Endothelial cell of umbilical vein (primary cell): Measurements from ENCODE around the gene STYK1. TPM values are rescaled to one million over a fixed set of nuclear protein-coding genes. Genes with fewer than 3 reads are reported as not detected.

Source experiments
- BruUV-seq: library from RNA; stranded (reverse); fragments of 400-500 nt; replicated peaks from 2 replicates; lab custom pipeline; 2021; lab: Mats Ljungman, UMichigan
- CTCF ChIA-PET: fragments of 300-600, 350-600 bp; sonication (Branson Sonifier 250); formaldehyde crosslinking; loops from one replicate; lab custom pipeline; 2021; ENCODE audit warnings: antibody characterized with exemption, inconsistent platforms; lab: Charles Lee
- POLR2A ChIA-PET: fragments of 300-600, 350-600 bp; sonication (Branson Sonifier 250); formaldehyde crosslinking; loops from one replicate; lab custom pipeline; 2021; ENCODE audit warnings: antibody characterized with exemption, inconsistent platforms; lab: Charles Lee
- DNase-seq: peaks from one replicate; pipeline ENCODE4 v3.0.0-alpha.2; 2011; ENCODE audit warnings: low read depth, low spot score
- FAIRE-seq: peaks from 2 replicates; lab custom pipeline; 2011; peaks lifted over from hg19 to GRCh38; lab: Jason Lieb, UNC
- H2AFZ ChIP-seq: 2 replicates; pipeline ENCODE4 v1.6.0; 2012; ENCODE audit warnings: low read depth, low read length, control low read depth, inconsistent platforms
- H3K27ac ChIP-seq: 2 replicates; pipeline ENCODE4 v1.5.1; 2011; ENCODE audit warnings: low read depth, mild to moderate bottlenecking, control low read depth, low read length, moderate library complexity; ENCODE audit not compliant: insufficient read depth
- H3K27me3 ChIP-seq, 2 experiments: 2 replicates each; pipeline versions ENCODE4 v1.6.0 to v1.6.1; 2011; ENCODE audit warnings: low read length in 2 of 2, mixed read lengths in 1 of 2; ENCODE audit not compliant: control insufficient read depth in 2 of 2, insufficient read depth in 2 of 2
- H3K36me3 ChIP-seq, 2 experiments: 2 replicates in 1 of 2; 3 replicates in 1 of 2; pipeline ENCODE4 v1.5.1; 2011; ENCODE audit warnings: low read length in 2 of 2, mild to moderate bottlenecking in 1 of 2, moderate library complexity in 1 of 2; ENCODE audit not compliant: control insufficient read depth in 2 of 2, insufficient read depth in 2 of 2; ENCODE audit errors: extremely low read depth in 1 of 2
- H3K4me1 ChIP-seq: 3 replicates; pipeline ENCODE4 v1.5.1; 2011; ENCODE audit warnings: mild to moderate bottlenecking, low read length; ENCODE audit not compliant: control insufficient read depth, insufficient read depth; ENCODE audit errors: extremely low read depth
- H3K4me2 ChIP-seq: 2 replicates; pipeline ENCODE4 v1.6.1; 2011; ENCODE audit warnings: low read length, control low read depth, mixed read lengths; ENCODE audit not compliant: insufficient read depth
- H3K4me3 ChIP-seq, 3 experiments: fragments of 200-600 bp in 1 of 3; sonication (generic), shearing (Covaris generic) in 1 of 3; replicated peaks in 1 of 3; 2 replicates each; pipeline ENCODE4 v1.5.1; 2011 to 2016; ENCODE audit warnings: control low read depth in 3 of 3, low read length in 3 of 3, mild to moderate bottlenecking in 2 of 3, inconsistent platforms in 1 of 3, low read depth in 1 of 3, moderate library complexity in 1 of 3; ENCODE audit not compliant: insufficient read depth in 1 of 3
- H3K79me2 ChIP-seq: 2 replicates; pipeline ENCODE4 v1.6.0; 2012; ENCODE audit warnings: low read length, inconsistent platforms; ENCODE audit not compliant: control insufficient read depth, insufficient read depth
- H3K9ac ChIP-seq: replicated peaks from 2 replicates; pipeline ENCODE3; 2011; ENCODE audit warnings: low read length, control low read depth; ENCODE audit not compliant: insufficient read depth; ENCODE audit errors: extremely low read depth
- H3K9me1 ChIP-seq: replicated peaks from 3 replicates; pipeline ENCODE4 v1.6.0; 2011; ENCODE audit warnings: mild to moderate bottlenecking, low read length; ENCODE audit not compliant: control insufficient read depth, insufficient read depth; ENCODE audit errors: extremely low read depth
- H3K9me3 ChIP-seq: replicated peaks from 2 replicates; pipeline ENCODE4 v1.5.1; 2012; ENCODE audit warnings: low read length, inconsistent platforms; ENCODE audit not compliant: control insufficient read depth, insufficient read depth
- H4K20me1 ChIP-seq: replicated peaks from 2 replicates; pipeline ENCODE3; 2011; ENCODE audit warnings: mild to moderate bottlenecking, low read length; ENCODE audit not compliant: control insufficient read depth, insufficient read depth; ENCODE audit errors: extremely low read depth
- EZH2 ChIP-seq: IDR thresholded peaks from 2 replicates; pipeline ENCODE4 v1.6.1; 2012; ENCODE audit warnings: borderline replicate concordance, low read depth, mild to moderate bottlenecking, moderate library complexity, low read length, inconsistent platforms; ENCODE audit not compliant: severe bottlenecking
- FOS ChIP-seq: IDR thresholded peaks from 2 replicates; pipeline ENCODE4 v1.6.1; 2011; ENCODE audit warnings: mild to moderate bottlenecking, low read length, moderate library complexity, borderline replicate concordance; ENCODE audit not compliant: insufficient read depth
- GATA2 ChIP-seq: IDR thresholded peaks from 2 replicates; pipeline ENCODE4 v1.7.0; 2011; ENCODE audit warnings: low read depth, mild to moderate bottlenecking, moderate library complexity, mixed read lengths, low read length; ENCODE audit not compliant: insufficient read length, insufficient read depth
- JUN ChIP-seq: IDR thresholded peaks from 2 replicates; pipeline ENCODE4 v1.6.1; 2011; ENCODE audit warnings: borderline replicate concordance, low read depth; ENCODE audit not compliant: insufficient read length, insufficient read depth
- MYC ChIP-seq: IDR thresholded peaks from one replicate; pipeline ENCODE4 v1.6.1; 2011; ENCODE audit warnings: mild to moderate bottlenecking, low read depth, low read length
- POLR2AphosphoS5 ChIP-seq: IDR thresholded peaks from 2 replicates; pipeline ENCODE4 v1.6.1; 2012; ENCODE audit warnings: low read depth, mild to moderate bottlenecking, control low read depth, low read length, moderate library complexity; ENCODE audit not compliant: insufficient read depth
- dilution Hi-C: fragments of 300-500 bp; cut with MboI; formaldehyde crosslinking; loops from one replicate; pipeline ENCODE4 v1.15.0; 2019; ENCODE audit warnings: low sequenced_read_pairs; ENCODE audit not compliant: extremely low pct_ligation_motif_present
- intact Hi-C: fragments of 100-400 bp; cut with micrococcal nuclease; formaldehyde crosslinking; loops from one replicate; pipeline ENCODE4 v1.10.0; 2022
- polyA plus RNA-seq, 4 experiments: library from polyadenylated mRNA; depleted of rRNA in 3 of 4; stranded (reverse) in 3 of 4; unstranded in 1 of 4; fragments of >200 nt; gene quantifications; 2 replicates each; pipeline versions ENCODE4 v1.2.1 to v1.2.3, GENCODE V29; 2011 to 2012; ENCODE audit warnings: missing spikeins in 1 of 4
- total RNA-seq: library from RNA; stranded (reverse); gene quantifications from 2 replicates; pipeline ENCODE4 v1.2.3, GENCODE V29; 2021
- TF ChIP-seq, protein P1 (sequence below): IDR thresholded peaks from 2 replicates; pipeline ENCODE4 v1.6.1; 2011; ENCODE audit not compliant: insufficient read depth, insufficient read length
- TF ChIP-seq, protein P2 (sequence below), 2 donors: IDR thresholded peaks; 1 replicate in 1 of 2; 2 replicates in 1 of 2; pipeline ENCODE4 v1.5.1; 2011; ENCODE audit warnings: low read length in 2 of 2, mild to moderate bottlenecking in 2 of 2, moderate library complexity in 2 of 2, control low read depth in 1 of 2, inconsistent platforms in 1 of 2, low read depth in 1 of 2; ENCODE audit not compliant: insufficient read depth in 1 of 2; ENCODE audit errors: extremely low read depth in 1 of 2

STYK1 gene
- total and polyA plus RNA-seq, 2 donors (not counting 3 experiments of a cell fraction or from before 2014, with no cell fraction given), result 7.7 to 15.2 TPM

DNA sequence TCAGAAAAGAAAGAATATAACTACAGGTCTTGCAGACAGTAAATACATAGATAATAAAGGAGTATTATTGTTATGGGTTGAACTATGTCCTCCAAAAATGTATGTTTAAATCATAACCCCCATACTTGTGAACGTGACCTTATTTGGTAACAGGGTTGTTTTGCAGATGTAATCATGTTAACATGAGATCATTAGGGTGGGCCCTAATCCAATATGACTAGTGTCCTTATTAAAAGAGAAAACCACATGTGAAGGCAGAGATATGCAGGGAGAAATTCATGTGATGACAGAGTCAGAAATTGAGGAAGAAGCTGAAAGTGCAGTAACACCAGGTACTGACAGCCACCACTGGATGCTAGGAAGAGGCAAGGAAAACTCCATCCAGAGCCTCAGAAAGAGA is 89.4 kb downstream of the STYK1 start:
- H3K79me2 ChIP-seq, result no peaks in the 10 kb centered on the region
- TF ChIP-seq MYC (no peak), FOS (no peak), GATA2 (no peak), JUN (no peak)
- TF ChIP-seq, protein P1, sequence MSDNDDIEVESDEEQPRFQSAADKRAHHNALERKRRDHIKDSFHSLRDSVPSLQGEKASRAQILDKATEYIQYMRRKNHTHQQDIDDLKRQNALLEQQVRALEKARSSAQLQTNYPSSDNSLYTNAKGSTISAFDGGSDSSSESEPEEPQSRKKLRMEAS, result no peak
- TF ChIP-seq, protein P2, sequence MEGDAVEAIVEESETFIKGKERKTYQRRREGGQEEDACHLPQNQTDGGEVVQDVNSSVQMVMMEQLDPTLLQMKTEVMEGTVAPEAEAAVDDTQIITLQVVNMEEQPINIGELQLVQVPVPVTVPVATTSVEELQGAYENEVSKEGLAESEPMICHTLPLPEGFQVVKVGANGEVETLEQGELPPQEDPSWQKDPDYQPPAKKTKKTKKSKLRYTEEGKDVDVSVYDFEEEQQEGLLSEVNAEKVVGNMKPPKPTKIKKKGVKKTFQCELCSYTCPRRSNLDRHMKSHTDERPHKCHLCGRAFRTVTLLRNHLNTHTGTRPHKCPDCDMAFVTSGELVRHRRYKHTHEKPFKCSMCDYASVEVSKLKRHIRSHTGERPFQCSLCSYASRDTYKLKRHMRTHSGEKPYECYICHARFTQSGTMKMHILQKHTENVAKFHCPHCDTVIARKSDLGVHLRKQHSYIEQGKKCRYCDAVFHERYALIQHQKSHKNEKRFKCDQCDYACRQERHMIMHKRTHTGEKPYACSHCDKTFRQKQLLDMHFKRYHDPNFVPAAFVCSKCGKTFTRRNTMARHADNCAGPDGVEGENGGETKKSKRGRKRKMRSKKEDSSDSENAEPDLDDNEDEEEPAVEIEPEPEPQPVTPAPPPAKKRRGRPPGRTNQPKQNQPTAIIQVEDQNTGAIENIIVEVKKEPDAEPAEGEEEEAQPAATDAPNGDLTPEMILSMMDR (IDR thresholded peaks at IDR 0.05; ENCODE audit: extremely low read depth in 1 of 2, insufficient read depth in 1 of 2, low read depth in 1 of 2, low read length in 2 of 2), result no peak
- no peaks in the 10 kb centered on the region for H4K20me1 ChIP-seq
- ChIA-PET CTCF (interaction anchor here (1.8 kb wide), 1 partner anchor 166 kb away, joined by 5 read pairs; no protein-coding TSS in a partner anchor), POLR2A (no interaction called here)
- no TSS peak for BruUV-seq
- H3K4me1 ChIP-seq, result no peaks in the 10 kb centered on the region
- DNase-seq (no peak), FAIRE-seq (no peak)
- H3K4me2 ChIP-seq, result no peak overlapping the region
- no peaks in the 10 kb centered on the region for H3K9me3 ChIP-seq
- no peak overlapping the region for H2AFZ ChIP-seq
- intact Hi-C loops (no loop called here), dilution Hi-C loops (no loop called here)
- no peaks in the 10 kb centered on the region for H3K9me1 ChIP-seq
- H3K36me3 ChIP-seq, result no peaks in the 10 kb centered on the region
- no peak overlapping the region for H3K4me3 ChIP-seq
- H3K9ac ChIP-seq, result no peak overlapping the region
- no peak overlapping the region for H3K27ac ChIP-seq
- no peaks in the 10 kb centered on the region for H3K27me3 ChIP-seq

DNA sequence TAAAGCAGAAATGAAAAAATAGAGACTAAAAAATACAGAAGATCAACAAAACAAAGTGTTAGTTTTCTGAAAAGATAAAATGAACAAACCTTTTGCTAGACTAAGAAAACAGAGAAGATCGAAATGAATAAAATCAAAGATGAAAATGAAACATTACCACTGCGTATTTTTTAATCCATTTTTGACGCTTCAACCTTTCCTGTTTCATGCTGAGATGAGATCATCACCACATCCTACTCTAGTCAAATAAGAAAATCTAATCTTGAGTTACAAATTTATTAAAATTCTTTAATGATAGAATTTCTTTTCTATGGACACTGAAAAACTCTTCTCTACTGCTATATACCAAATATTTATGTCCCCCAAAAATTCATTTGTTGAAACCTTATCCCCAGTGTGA is 91.1 kb downstream of the STYK1 start:
- BruUV-seq, result no TSS peak
- Histone ChIP-seq H3K9ac (no peak overlapping the region), H2AFZ (no peak overlapping the region), H3K4me1 (no peaks in the 10 kb centered on the region), H3K27me3 (no peaks in the 10 kb centered on the region), H3K27ac (no peak overlapping the region), H3K9me1 (no peaks in the 10 kb centered on the region), H3K9me3 (no peaks in the 10 kb centered on the region), H3K79me2 (no peaks in the 10 kb centered on the region), H3K4me3 (no peak overlapping the region), H4K20me1 (no peaks in the 10 kb centered on the region), H3K36me3 (no peaks in the 10 kb centered on the region), H3K4me2 (no peak overlapping the region)
- TF ChIP-seq, protein P2 (IDR thresholded peaks at IDR 0.05; ENCODE audit: extremely low read depth in 1 of 2, insufficient read depth in 1 of 2, low read depth in 1 of 2, low read length in 2 of 2), result no peak
- TF ChIP-seq EZH2 (no peak), MYC (no peak), GATA2 (no peak), JUN (no peak), FOS (no peak), POLR2AphosphoS5 (no peak)
- CTCF ChIA-PET, result no interaction called here
- POLR2A ChIA-PET, result no interaction called here
- DNase-seq (no peak), FAIRE-seq (no peak)
- dilution Hi-C loops (no loop called here), intact Hi-C loops (no loop called here)
